H9 (cell line): Measurements from ENCODE around the gene LRRN3. TPM values are rescaled to one million over a fixed set of nuclear protein-coding genes. Genes with fewer than 3 reads are reported as not detected.

Experiments used
- DNase-seq: peaks from one replicate; pipeline ENCODE4 v3.0.0-alpha.2; 2017
- H2AFZ ChIP-seq: one replicate; pipeline ENCODE4 v1.6.1; 2013; ENCODE audit warnings: mild to moderate bottlenecking, low read length, control low read depth, moderate library complexity
- H2AK5ac ChIP-seq: 2 replicates; pipeline ENCODE4 v1.6.1; 2013; ENCODE audit warnings: low read length, control low read depth, mixed read lengths; ENCODE audit not compliant: insufficient read length
- H2BK120ac ChIP-seq: one replicate; pipeline ENCODE4 v1.6.1; 2013; ENCODE audit warnings: low read depth, mild to moderate bottlenecking, low read length, control low read depth, inconsistent platforms; ENCODE audit not compliant: poor library complexity, severe bottlenecking
- H2BK12ac ChIP-seq: 2 replicates; pipeline ENCODE4 v1.6.1; 2013; ENCODE audit warnings: low read length, control low read depth, mixed read lengths, low read depth; ENCODE audit not compliant: insufficient read length
- H2BK15ac ChIP-seq: 2 replicates; pipeline ENCODE4 v1.6.1; 2013; ENCODE audit warnings: low read depth, low read length, control low read depth
- H2BK20ac ChIP-seq: one replicate; pipeline ENCODE4 v1.6.1; 2013; ENCODE audit warnings: low read depth, mild to moderate bottlenecking, low read length, control low read depth, inconsistent platforms; ENCODE audit not compliant: poor library complexity, severe bottlenecking
- H2BK5ac ChIP-seq: 2 replicates; pipeline ENCODE4 v1.6.1; 2013; ENCODE audit warnings: low read length, control low read depth, mixed read lengths; ENCODE audit not compliant: insufficient read length
- H3K14ac ChIP-seq: 2 replicates; pipeline ENCODE4 v1.6.1; 2013; ENCODE audit warnings: low read length, control low read depth; ENCODE audit not compliant: insufficient read depth
- H3K18ac ChIP-seq: 2 replicates; pipeline ENCODE4 v1.6.1; 2013; ENCODE audit warnings: low read depth, mild to moderate bottlenecking, mixed read lengths, low read length, control low read depth; ENCODE audit not compliant: insufficient read length
- H3K23ac ChIP-seq: 2 replicates; pipeline ENCODE4 v1.6.1; 2013; ENCODE audit warnings: low read length, control low read depth, mixed read lengths, low read depth; ENCODE audit not compliant: insufficient read length
- H3K23me2 ChIP-seq: 2 replicates; pipeline ENCODE4 v1.6.1; 2013; ENCODE audit warnings: low read depth, mild to moderate bottlenecking, mixed read lengths, low read length, control low read depth; ENCODE audit not compliant: insufficient read length, poor library complexity, severe bottlenecking
- H3K27ac ChIP-seq: 2 replicates; pipeline ENCODE4 v1.5.1; 2013; ENCODE audit warnings: low read length, control low read depth, mixed read lengths, low read depth; ENCODE audit not compliant: insufficient read length
- H3K27me3 ChIP-seq: 2 replicates; pipeline ENCODE4 v1.6.1; 2013; ENCODE audit warnings: low read length, control low read depth, inconsistent platforms; ENCODE audit not compliant: insufficient read depth
- H3K4ac ChIP-seq: 2 replicates; pipeline ENCODE4 v1.6.1; 2013; ENCODE audit warnings: low read depth, mild to moderate bottlenecking, control low read depth, inconsistent platforms, low read length, moderate library complexity
- H3K4me1 ChIP-seq: 2 replicates; pipeline ENCODE4 v1.6.1; 2013; ENCODE audit warnings: low read length, control low read depth, inconsistent platforms; ENCODE audit not compliant: insufficient read depth
- H3K4me2 ChIP-seq: 2 replicates; pipeline ENCODE4 v1.6.1; 2013; ENCODE audit warnings: low read length, control low read depth, mixed read lengths; ENCODE audit not compliant: insufficient read length, insufficient read depth
- H3K56ac ChIP-seq: 2 replicates; pipeline ENCODE4 v1.6.1; 2013; ENCODE audit warnings: low read depth, mild to moderate bottlenecking, mixed read lengths, low read length, control low read depth; ENCODE audit not compliant: insufficient read length
- H3K79me1 ChIP-seq: 2 replicates; pipeline ENCODE4 v1.6.1; 2013; ENCODE audit warnings: low read depth, mild to moderate bottlenecking, moderate library complexity, low read length, control low read depth, inconsistent platforms; ENCODE audit not compliant: insufficient read depth, poor library complexity, severe bottlenecking
- H3K79me2 ChIP-seq: 2 replicates; pipeline ENCODE4 v1.6.1; 2013; ENCODE audit warnings: low read length, control low read depth, inconsistent platforms; ENCODE audit not compliant: insufficient read depth
- H3K9ac ChIP-seq: 2 replicates; pipeline ENCODE4 v1.6.1; 2013; ENCODE audit warnings: low read length, control low read depth, mixed read lengths; ENCODE audit not compliant: insufficient read length; ENCODE audit errors: extremely low read depth
- H3K9me3 ChIP-seq: one replicate; pipeline ENCODE4 v1.6.1; 2013; ENCODE audit warnings: low read depth, low read length, inconsistent platforms; ENCODE audit not compliant: control insufficient read depth
- H3T11ph ChIP-seq: one replicate; pipeline ENCODE4 v1.6.1; 2013; ENCODE audit warnings: mild to moderate bottlenecking, low read length, control low read depth, inconsistent platforms
- H4K20me1 ChIP-seq: one replicate; pipeline ENCODE4 v1.6.1; 2013; ENCODE audit not compliant: control insufficient read depth, insufficient read length, insufficient read depth
- H4K5ac ChIP-seq: 2 replicates; pipeline ENCODE4 v1.6.1; 2013; ENCODE audit warnings: low read depth, mild to moderate bottlenecking, mixed read lengths, low read length, control low read depth; ENCODE audit not compliant: insufficient read length
- H4K8ac ChIP-seq: replicated peaks from 2 replicates; pipeline ENCODE4 v1.6.1; 2013; ENCODE audit warnings: low read length, control low read depth, mixed read lengths, low read depth; ENCODE audit not compliant: insufficient read length
- H4K91ac ChIP-seq: 2 replicates; pipeline ENCODE4 v1.6.1; 2013; ENCODE audit warnings: low read depth, mild to moderate bottlenecking, moderate library complexity, mixed read lengths, low read length, control low read depth; ENCODE audit not compliant: insufficient read length
- H3K27ac Mint-ChIP-seq, 3 experiments: 2 replicates in 2 of 3; 3 replicates in 1 of 3; pipeline ENCODE4 v1.8.0; 2020 to 2021; ENCODE audit warnings: mixed read lengths in 3 of 3, mild to moderate bottlenecking in 1 of 3, moderate library complexity in 1 of 3
- H3K27me3 Mint-ChIP-seq: 2 replicates; pipeline ENCODE4 v1.8.0; 2021; ENCODE audit warnings: low read depth, mild to moderate bottlenecking, moderate library complexity, mixed read lengths
- H3K36me3 Mint-ChIP-seq, 3 experiments: 2 replicates in 2 of 3; 3 replicates in 1 of 3; pipeline ENCODE4 v1.8.0; 2020 to 2021; ENCODE audit warnings: low read depth in 3 of 3, mixed read lengths in 3 of 3; ENCODE audit not compliant: insufficient read depth in 1 of 3
- H3K4me1 Mint-ChIP-seq, 2 experiments: 2 replicates each; pipeline ENCODE4 v1.8.0; 2020; ENCODE audit warnings: mixed read lengths in 2 of 2
- H3K4me3 Mint-ChIP-seq, 2 experiments: 2 replicates in 1 of 2; 3 replicates in 1 of 2; pipeline ENCODE4 v1.8.0; 2020 to 2021; ENCODE audit warnings: mild to moderate bottlenecking in 2 of 2, mixed read lengths in 2 of 2, moderate library complexity in 1 of 2
- H3K9me3 Mint-ChIP-seq, 2 experiments: 2 replicates in 1 of 2; 3 replicates in 1 of 2; pipeline ENCODE4 v1.8.0; 2020; ENCODE audit warnings: mild to moderate bottlenecking in 2 of 2, mixed read lengths in 2 of 2, moderate library complexity in 1 of 2
- total RNA-seq: library from RNA; stranded (reverse); gene quantifications from 2 replicates; pipeline ENCODE4 v1.2.1, GENCODE V29; 2021
- TF ChIP-seq, protein P1 (sequence below): fragments of 200-600 bp; sonication (generic); conservative IDR thresholded peaks from 3 replicates; pipeline ENCODE4 v1.8.0; 2021; ENCODE audit warnings: antibody characterized with exemption, mild to moderate bottlenecking

Gene LRRN3
- total RNA-seq, 1 experiment from 2014 or later = 0.77 TPM

DNA sequence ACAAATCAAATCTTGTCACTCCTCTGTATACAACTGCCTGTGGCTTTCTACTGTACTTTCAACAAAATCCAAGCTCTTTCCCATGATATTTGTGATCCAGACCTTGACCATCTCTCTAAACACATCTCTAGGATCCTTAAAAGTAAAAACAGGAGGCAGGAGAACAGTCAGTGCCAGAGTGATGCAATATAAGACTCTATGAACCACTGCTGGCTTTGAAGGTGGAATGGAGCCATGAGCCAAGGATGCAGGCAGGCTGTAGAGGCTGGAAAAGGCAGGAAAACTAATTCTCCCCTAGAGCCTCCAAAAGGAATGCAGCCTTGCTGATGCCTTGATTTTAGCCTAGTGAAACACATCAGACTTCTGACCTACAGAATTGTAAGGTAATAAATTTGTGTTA lies 45.5 kb upstream of the LRRN3 start:
- Histone ChIP-seq H2BK120ac (no peak overlapping the region), H3K14ac (no peak overlapping the region), H3K79me1 (no peaks in the 10 kb centered on the region), H2BK20ac (no peak overlapping the region), H2BK15ac (no peak overlapping the region), H3K4me1 (peaks cover 3% of the 10 kb centered on the region; the same call in 1 of the 2 replicates), H3K4me2 (no peak overlapping the region), H2BK12ac (no peak overlapping the region), H4K8ac (no peak overlapping the region), H3K23ac (no peak overlapping the region), H3K56ac (no peak overlapping the region), H3K27ac (no peak overlapping the region), H4K91ac (no peak overlapping the region), H2AFZ (no peak overlapping the region), H2AK5ac (no peak overlapping the region), H3T11ph (no peak overlapping the region), H3K9ac (no peak overlapping the region), H3K9me3 (no peaks in the 10 kb centered on the region), H2BK5ac (no peak overlapping the region), H3K4ac (no peak overlapping the region), H3K27me3 (no peaks in the 10 kb centered on the region), H4K5ac (no peak overlapping the region), H3K79me2 (no peaks in the 10 kb centered on the region), H4K20me1 (no peaks in the 10 kb centered on the region), H3K18ac (no peak overlapping the region), H3K23me2 (no peaks in the 10 kb centered on the region)
- Mint-ChIP-seq H3K36me3 (no peaks in the 10 kb centered on the region; a peak in 1 of 7 replicates), H3K9me3 (no peaks in the 10 kb centered on the region; a peak in 1 of 5 replicates), H3K27me3 (no peaks in the 10 kb centered on the region), H3K4me1 (peaks cover 20 to 23% of the 10 kb centered on the region in 2 experiments), H3K4me3 (no peak overlapping the region), H3K27ac (peak overlapping the region in 1 of 3 experiments; percentile 7; a peak in 3 of 7 replicates)
- DNase-seq = peak; percentile 27
- TF ChIP-seq, protein P1, sequence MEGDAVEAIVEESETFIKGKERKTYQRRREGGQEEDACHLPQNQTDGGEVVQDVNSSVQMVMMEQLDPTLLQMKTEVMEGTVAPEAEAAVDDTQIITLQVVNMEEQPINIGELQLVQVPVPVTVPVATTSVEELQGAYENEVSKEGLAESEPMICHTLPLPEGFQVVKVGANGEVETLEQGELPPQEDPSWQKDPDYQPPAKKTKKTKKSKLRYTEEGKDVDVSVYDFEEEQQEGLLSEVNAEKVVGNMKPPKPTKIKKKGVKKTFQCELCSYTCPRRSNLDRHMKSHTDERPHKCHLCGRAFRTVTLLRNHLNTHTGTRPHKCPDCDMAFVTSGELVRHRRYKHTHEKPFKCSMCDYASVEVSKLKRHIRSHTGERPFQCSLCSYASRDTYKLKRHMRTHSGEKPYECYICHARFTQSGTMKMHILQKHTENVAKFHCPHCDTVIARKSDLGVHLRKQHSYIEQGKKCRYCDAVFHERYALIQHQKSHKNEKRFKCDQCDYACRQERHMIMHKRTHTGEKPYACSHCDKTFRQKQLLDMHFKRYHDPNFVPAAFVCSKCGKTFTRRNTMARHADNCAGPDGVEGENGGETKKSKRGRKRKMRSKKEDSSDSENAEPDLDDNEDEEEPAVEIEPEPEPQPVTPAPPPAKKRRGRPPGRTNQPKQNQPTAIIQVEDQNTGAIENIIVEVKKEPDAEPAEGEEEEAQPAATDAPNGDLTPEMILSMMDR = no peak
